DND-41 (cell line): ENCODE data around the gene NRROS.

Experiments used
- ATAC-seq: fragments of 200-7000 bp; cut with Tn5 transposase; 3 replicates; pipeline ENCODE4 v1.9.1; 2021; ENCODE audit warnings: low read depth; ENCODE audit not compliant: insufficient read depth
- DNase-seq: peaks from one replicate; pipeline ENCODE4 v3.0.0-alpha.2; 2020
- H2AFZ ChIP-seq: 2 replicates; pipeline ENCODE4 v1.6.0; 2012; ENCODE audit warnings: low read depth, low read length
- H3K27ac ChIP-seq: 2 replicates; pipeline ENCODE4 v1.5.1; 2012; ENCODE audit warnings: low read length, inconsistent platforms
- H3K27me3 ChIP-seq: fragments of 200-600 bp; sonication (generic); 2 replicates; pipeline ENCODE4 v1.6.0; 2012; ENCODE audit warnings: low read length, mild to moderate bottlenecking, inconsistent platforms; ENCODE audit not compliant: insufficient read depth, poor library complexity
- H3K36me3 ChIP-seq: 2 replicates; pipeline ENCODE4 v1.5.1; 2012; ENCODE audit warnings: low read length, inconsistent platforms; ENCODE audit not compliant: insufficient read depth
- H3K4me1 ChIP-seq: 2 replicates; pipeline ENCODE4 v1.5.1; 2012; ENCODE audit warnings: mild to moderate bottlenecking, low read length; ENCODE audit not compliant: insufficient read depth
- H3K4me2 ChIP-seq: 2 replicates; pipeline ENCODE4 v1.6.0; 2012; ENCODE audit warnings: mild to moderate bottlenecking, moderate library complexity, low read length, inconsistent platforms; ENCODE audit not compliant: insufficient read depth
- H3K4me3 ChIP-seq, 2 experiments: fragments of 200-600 bp in 1 of 2; shearing (Covaris generic) in 1 of 2; 2 replicates each; pipeline ENCODE4 v1.5.1; 2012 to 2016; ENCODE audit warnings: inconsistent platforms in 2 of 2, low read length in 2 of 2, mild to moderate bottlenecking in 2 of 2, low read depth in 1 of 2, moderate library complexity in 1 of 2
- H3K79me2 ChIP-seq: 2 replicates; pipeline ENCODE4 v1.6.0; 2012; ENCODE audit warnings: low read length, inconsistent platforms; ENCODE audit not compliant: insufficient read depth
- H3K9ac ChIP-seq: 2 replicates; pipeline ENCODE4 v1.6.0; 2012; ENCODE audit warnings: low read depth, mild to moderate bottlenecking, inconsistent platforms, low read length, moderate library complexity
- H3K9me3 ChIP-seq: 2 replicates; pipeline ENCODE4 v1.5.1; 2012; ENCODE audit warnings: low read length, moderate library complexity, mild to moderate bottlenecking, inconsistent platforms; ENCODE audit not compliant: insufficient read depth, severe bottlenecking
- H4K20me1 ChIP-seq: 2 replicates; pipeline ENCODE4 v1.6.0; 2012; ENCODE audit warnings: low read length; ENCODE audit not compliant: insufficient read depth
- CTCF ChIP-seq: IDR thresholded peaks from 2 replicates; pipeline ENCODE4 v1.5.1; 2012; ENCODE audit warnings: borderline replicate concordance, low read length, moderate library complexity, mild to moderate bottlenecking; ENCODE audit not compliant: poor library complexity, severe bottlenecking; ENCODE audit errors: extremely low read depth
- EZH2 ChIP-seq: IDR thresholded peaks from 3 replicates; pipeline ENCODE4 v1.6.1; 2012; ENCODE audit warnings: borderline replicate concordance, low read depth, mild to moderate bottlenecking, moderate library complexity, low read length, inconsistent platforms; ENCODE audit not compliant: severe bottlenecking

The NRROS gene

GRCh38 chr3:196689941-196690660, 50.6 kb downstream of the NRROS start:
- H3K4me3 ChIP-seq, result no peak overlapping the region
- no peaks in the 10 kb centered on the region for H3K9me3 ChIP-seq
- no peaks in the 10 kb centered on the region for H3K27me3 ChIP-seq
- H3K4me1 ChIP-seq, result peaks cover 3% of the 10 kb centered on the region
- no peak overlapping the region for H2AFZ ChIP-seq
- H3K79me2 ChIP-seq, result no peaks in the 10 kb centered on the region
- TF ChIP-seq EZH2 (no peak), CTCF (no peak)
- H3K27ac ChIP-seq, result no peak overlapping the region
- no peak overlapping the region for H3K4me2 ChIP-seq
- H3K36me3 ChIP-seq, result no peaks in the 10 kb centered on the region
- H3K9ac ChIP-seq, result no peak overlapping the region
- H4K20me1 ChIP-seq, result no peaks in the 10 kb centered on the region
- ATAC-seq (no peak), DNase-seq (no peak)

- no peak overlapping the region for H3K27ac ChIP-seq
- DNase-seq (no peak), ATAC-seq (no peak)
- no peaks in the 10 kb centered on the region for H3K79me2 ChIP-seq
- no peak overlapping the region for H3K4me2 ChIP-seq
- H4K20me1 ChIP-seq, result no peaks in the 10 kb centered on the region
- no peaks in the 10 kb centered on the region for H3K4me1 ChIP-seq
- no peak for TF ChIP-seq EZH2
- TF ChIP-seq CTCF, result no peak
- no peak overlapping the region for H3K4me3 ChIP-seq
- no peak overlapping the region for H3K9ac ChIP-seq
- H3K9me3 ChIP-seq, result no peaks in the 10 kb centered on the region
- H3K27me3 ChIP-seq, result no peaks in the 10 kb centered on the region
- H3K36me3 ChIP-seq, result no peaks in the 10 kb centered on the region
- H2AFZ ChIP-seq, result no peak overlapping the region
Measured at GRCh38 chr3:196691386-196691785, 51.9 kb downstream of the NRROS start.

GRCh38 chr3:196694202-196694638, 54.7 kb downstream of the NRROS start:
- no peaks in the 10 kb centered on the region for H3K9me3 ChIP-seq
- no peak overlapping the region for H3K4me2 ChIP-seq
- TF ChIP-seq CTCF (peak; percentile 23), EZH2 (no peak)
- no peaks in the 10 kb centered on the region for H3K4me1 ChIP-seq
- H3K9ac ChIP-seq, result no peak overlapping the region
- H4K20me1 ChIP-seq, result no peaks in the 10 kb centered on the region
- no peak overlapping the region; the same call in 1 of the 2 replicates for H2AFZ ChIP-seq
- H3K27ac ChIP-seq, result peak overlapping the region; percentile 32
- H3K79me2 ChIP-seq, result no peaks in the 10 kb centered on the region
- no peaks in the 10 kb centered on the region for H3K27me3 ChIP-seq
- DNase-seq, result no peak
- peak; percentile 52 for ATAC-seq
- H3K4me3 ChIP-seq, result no peak overlapping the region
- no peaks in the 10 kb centered on the region for H3K36me3 ChIP-seq
